CD4-positive, CD25-positive, alpha-beta regulatory T cell (primary cell): Measurements from ENCODE around the gene IRS1. TPM values are rescaled to one million over a fixed set of nuclear protein-coding genes. Genes with fewer than 3 reads are reported as not detected.

ENCODE experiments used
- ATAC-seq, 2 donors: fragments of 150-1000 bp; cut with Tn5 transposase; one replicate each; pipeline ENCODE4 v1.10.0; 2021; ENCODE audit warnings: low read depth in 2 of 2, moderate number of reproducible peaks in 2 of 2, moderate library complexity in 1 of 2
- DNase-seq, 3 donors: peaks; one replicate each; pipeline versions ENCODE4 v3.0.0 to v3.0.0-alpha.2; 2012 to 2022; ENCODE audit warnings: mixed read lengths in 1 of 3
- H3K27ac ChIP-seq: one replicate; pipeline ENCODE4 v1.7.0; 2013; ENCODE audit warnings: mild to moderate bottlenecking, low read length; ENCODE audit not compliant: insufficient read depth, poor library complexity, severe bottlenecking
- H3K27me3 ChIP-seq: one replicate; pipeline ENCODE4 v1.7.0; 2013; ENCODE audit warnings: low read length; ENCODE audit not compliant: control insufficient read depth, insufficient read depth
- H3K36me3 ChIP-seq: one replicate; pipeline ENCODE4 v1.7.0; 2013; ENCODE audit warnings: mild to moderate bottlenecking, low read length, moderate library complexity; ENCODE audit not compliant: control insufficient read depth, insufficient read depth
- H3K4me1 ChIP-seq: 2 replicates; pipeline ENCODE4 v1.7.0; 2013; ENCODE audit warnings: mild to moderate bottlenecking, low read length; ENCODE audit not compliant: insufficient read depth, control insufficient read depth, poor library complexity, severe bottlenecking
- H3K4me3 ChIP-seq: one replicate; pipeline ENCODE4 v1.7.0; 2013; ENCODE audit warnings: low read depth, mild to moderate bottlenecking, low read length, moderate library complexity
- H3K9me3 ChIP-seq, 2 experiments: 1 replicate in 1 of 2; 2 replicates in 1 of 2; pipeline ENCODE4 v1.7.0; 2013; ENCODE audit warnings: low read length in 2 of 2, mild to moderate bottlenecking in 1 of 2, moderate library complexity in 1 of 2; ENCODE audit not compliant: control insufficient read depth in 2 of 2
- H3K27ac Mint-ChIP-seq, 3 donors: one replicate each; pipeline ENCODE4 v1.8.0; 2020 to 2022; ENCODE audit warnings: mild to moderate bottlenecking in 3 of 3, mixed read lengths in 3 of 3, moderate library complexity in 2 of 3
- H3K27me3 Mint-ChIP-seq: one replicate; pipeline ENCODE4 v1.8.0; 2022; ENCODE audit warnings: mild to moderate bottlenecking, mixed read lengths
- H3K36me3 Mint-ChIP-seq: one replicate; pipeline ENCODE4 v1.8.0; 2020; ENCODE audit warnings: mixed read lengths
- H3K4me1 Mint-ChIP-seq, 4 donors: one replicate each; pipeline ENCODE4 v1.8.0; 2020 to 2022; ENCODE audit warnings: mixed read lengths in 4 of 4, mild to moderate bottlenecking in 1 of 4
- H3K4me3 Mint-ChIP-seq, 4 donors: one replicate each; pipeline ENCODE4 v1.8.0; 2020 to 2022; ENCODE audit warnings: mild to moderate bottlenecking in 4 of 4, mixed read lengths in 4 of 4, moderate library complexity in 3 of 4
- H3K9me3 Mint-ChIP-seq, 7 donors: one replicate each; pipeline ENCODE4 v1.8.0; 2020 to 2022; ENCODE audit warnings: mixed read lengths in 7 of 7, mild to moderate bottlenecking in 3 of 7, moderate library complexity in 2 of 7
- polyA plus RNA-seq, 4 donors: library from polyadenylated mRNA; unstranded; fragments of 300-500 nt; fragmentation: Illumina TruSeq; gene quantifications; one replicate each; pipeline ENCODE4 v1.2.3, GENCODE V29; 2021
- total RNA-seq: library from RNA; stranded (reverse); gene quantifications from one replicate; pipeline ENCODE4 v1.2.3, GENCODE V29; 2022

Gene IRS1
- total and polyA plus RNA-seq, 5 donors from 2014 or later, result 0.05 to 3.5 (median 0.15) TPM; not detected in 1

GRCh38 chr2:226727251-226727650 is 72.4 kb downstream of the IRS1 start:
- no peak overlapping the region for H3K4me3 Mint-ChIP-seq
- no peak for DNase-seq
- Histone ChIP-seq H3K9me3 (no peaks in the 10 kb centered on the region), H3K36me3 (no peaks in the 10 kb centered on the region), H3K4me3 (no peak overlapping the region), H3K27ac (no peak overlapping the region), H3K4me1 (no peaks in the 10 kb centered on the region), H3K27me3 (no peaks in the 10 kb centered on the region)
- H3K4me1 Mint-ChIP-seq, result peaks cover 0 to 2% (median 0%) of the 10 kb centered on the region in 4 donors
- no peak overlapping the region for H3K27ac Mint-ChIP-seq
- ATAC-seq, result no peak
- no peaks in the 10 kb centered on the region for H3K36me3 Mint-ChIP-seq
- H3K9me3 Mint-ChIP-seq, result peaks cover 0 to 5% (median 0%) of the 10 kb centered on the region in 7 donors
- no peaks in the 10 kb centered on the region for H3K27me3 Mint-ChIP-seq

- Histone ChIP-seq H3K9me3 (no peaks in the 10 kb centered on the region), H3K27ac (no peak overlapping the region), H3K36me3 (no peaks in the 10 kb centered on the region), H3K4me1 (no peaks in the 10 kb centered on the region), H3K4me3 (no peak overlapping the region), H3K27me3 (no peaks in the 10 kb centered on the region)
- no peak overlapping the region for H3K4me3 Mint-ChIP-seq
- no peak overlapping the region for H3K27ac Mint-ChIP-seq
- DNase-seq, result no peak
- ATAC-seq, result no peak
- no peaks in the 10 kb centered on the region for H3K27me3 Mint-ChIP-seq
- H3K36me3 Mint-ChIP-seq, result no peaks in the 10 kb centered on the region
- peaks cover 0 to 5% (median 0%) of the 10 kb centered on the region in 7 donors for H3K9me3 Mint-ChIP-seq
- H3K4me1 Mint-ChIP-seq, result peaks cover 0 to 2% (median 0%) of the 10 kb centered on the region in 4 donors
Observed at GRCh38 chr2:226726546-226726945, 73.1 kb downstream of the IRS1 start.

GRCh38 chr2:226725126-226725860 is 74.3 kb downstream of the IRS1 start:
- Histone ChIP-seq H3K27ac (no peak overlapping the region), H3K4me1 (no peaks in the 10 kb centered on the region), H3K4me3 (no peak overlapping the region), H3K27me3 (no peaks in the 10 kb centered on the region), H3K9me3 (no peaks in the 10 kb centered on the region), H3K36me3 (no peaks in the 10 kb centered on the region)
- H3K36me3 Mint-ChIP-seq, result no peaks in the 10 kb centered on the region
- H3K4me3 Mint-ChIP-seq, result no peak overlapping the region
- ATAC-seq, result no peak
- H3K27ac Mint-ChIP-seq, result peak overlapping the region in 1 of 3 donors; percentile 69
- peaks cover 0 to 5% (median 0%) of the 10 kb centered on the region in 7 donors for H3K9me3 Mint-ChIP-seq
- no peak for DNase-seq
- peaks cover 0 to 2% (median 0%) of the 10 kb centered on the region in 4 donors for H3K4me1 Mint-ChIP-seq
- peaks cover 7% of the 10 kb centered on the region for H3K27me3 Mint-ChIP-seq

DNA sequence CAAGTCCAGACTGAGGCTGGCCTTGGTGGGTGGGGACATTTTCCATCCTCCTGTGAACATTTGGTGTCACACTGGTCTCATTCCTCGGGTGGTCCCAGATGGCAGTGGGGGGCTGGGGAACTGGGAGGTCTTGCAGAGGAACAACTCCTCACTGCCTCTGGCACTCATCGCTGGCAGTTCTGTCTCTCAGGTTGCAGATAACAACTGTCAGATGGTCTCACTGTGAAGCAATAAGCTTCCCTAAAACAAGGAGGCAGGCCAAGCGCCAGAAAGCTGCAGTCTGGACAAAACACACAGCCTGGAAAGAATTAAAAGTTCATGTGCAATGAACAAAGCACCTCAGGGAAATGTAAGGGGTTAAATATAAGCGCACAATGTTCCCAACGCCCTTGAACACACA is 78.1 kb downstream of the IRS1 start:
- H3K9me3 ChIP-seq, result no peaks in the 10 kb centered on the region
- no peaks in the 10 kb centered on the region for H3K4me1 ChIP-seq
- peaks cover 0 to 2% (median 0%) of the 10 kb centered on the region in 4 donors for H3K4me1 Mint-ChIP-seq
- H3K27me3 ChIP-seq, result peaks cover 3% of the 10 kb centered on the region
- H3K27ac Mint-ChIP-seq, result no peak overlapping the region
- no peak for DNase-seq
- H3K4me3 Mint-ChIP-seq, result no peak overlapping the region
- peaks cover 0 to 5% (median 0%) of the 10 kb centered on the region in 7 donors for H3K9me3 Mint-ChIP-seq
- peaks cover 8% of the 10 kb centered on the region for H3K27me3 Mint-ChIP-seq
- no peak overlapping the region for H3K27ac ChIP-seq
- no peaks in the 10 kb centered on the region for H3K36me3 ChIP-seq
- H3K36me3 Mint-ChIP-seq, result no peaks in the 10 kb centered on the region
- no peak for ATAC-seq
- no peak overlapping the region for H3K4me3 ChIP-seq

DNA sequence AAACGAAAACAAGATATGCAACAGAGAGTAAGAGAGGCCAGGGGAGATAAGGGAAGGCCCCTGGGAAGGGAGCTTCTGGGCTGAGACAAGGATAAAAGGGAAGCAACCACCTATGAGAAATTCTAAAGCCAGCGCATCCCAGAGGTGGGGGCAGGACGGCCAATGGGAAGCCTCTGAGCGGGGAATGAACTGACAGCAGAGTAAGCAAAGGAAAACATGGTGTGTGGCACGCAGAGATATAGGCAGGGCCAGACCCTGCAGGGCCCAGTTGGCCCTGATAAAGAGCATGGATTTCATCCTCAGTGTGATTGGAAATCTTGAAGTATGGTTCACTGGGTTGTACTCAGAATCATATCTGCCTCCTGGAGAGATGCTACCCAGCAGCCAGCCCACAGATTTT is 78.7 kb downstream of the IRS1 start:
- Mint-ChIP-seq H3K9me3 (peaks cover 0 to 4% (median 0%) of the 10 kb centered on the region in 7 donors), H3K27ac (no peak overlapping the region), H3K4me1 (peaks cover 0 to 2% (median 0%) of the 10 kb centered on the region in 4 donors), H3K4me3 (no peak overlapping the region), H3K36me3 (no peaks in the 10 kb centered on the region), H3K27me3 (peaks cover 8% of the 10 kb centered on the region)
- Histone ChIP-seq H3K9me3 (no peaks in the 10 kb centered on the region), H3K27ac (no peak overlapping the region), H3K36me3 (no peaks in the 10 kb centered on the region), H3K4me1 (no peaks in the 10 kb centered on the region), H3K4me3 (no peak overlapping the region), H3K27me3 (peaks cover 3% of the 10 kb centered on the region)
- DNase-seq (no peak), ATAC-seq (no peak)

- H3K9me3 ChIP-seq, result no peaks in the 10 kb centered on the region
- no peaks in the 10 kb centered on the region for H3K4me1 ChIP-seq
- Mint-ChIP-seq H3K27me3 (peaks cover 12% of the 10 kb centered on the region), H3K36me3 (no peaks in the 10 kb centered on the region), H3K27ac (no peak overlapping the region), H3K9me3 (no peaks in the 10 kb centered on the region), H3K4me3 (no peak overlapping the region), H3K4me1 (no peaks in the 10 kb centered on the region)
- H3K27me3 ChIP-seq, result peaks cover 3% of the 10 kb centered on the region
- DNase-seq (no peak), ATAC-seq (no peak)
- no peak overlapping the region for H3K27ac ChIP-seq
- H3K36me3 ChIP-seq, result no peaks in the 10 kb centered on the region
- H3K4me3 ChIP-seq, result no peak overlapping the region
Observed at GRCh38 chr2:226717719-226718118, 81.9 kb downstream of the IRS1 start.

DNA sequence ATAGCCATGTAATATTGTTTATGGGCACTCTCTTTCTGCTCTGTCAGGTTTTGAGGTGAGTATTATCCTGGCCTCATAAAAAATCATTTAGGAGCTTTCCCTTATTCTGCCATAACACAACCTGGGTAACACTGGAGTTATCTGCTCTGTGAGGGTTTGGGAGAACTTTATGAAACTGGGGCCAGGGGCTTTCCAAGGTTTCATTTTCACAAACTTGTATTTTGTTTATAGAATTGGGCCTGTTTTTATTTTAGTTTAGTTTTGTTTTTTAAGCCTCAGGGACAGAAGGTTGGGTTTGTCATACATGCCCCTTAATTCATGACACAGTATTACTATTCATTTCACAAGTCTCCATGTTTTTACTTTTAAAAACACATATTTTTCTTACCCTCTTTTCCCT is 83.5 kb downstream of the IRS1 start:
- no peak for DNase-seq
- Mint-ChIP-seq H3K4me3 (no peak overlapping the region), H3K9me3 (no peaks in the 10 kb centered on the region), H3K36me3 (no peaks in the 10 kb centered on the region), H3K4me1 (no peaks in the 10 kb centered on the region), H3K27ac (no peak overlapping the region), H3K27me3 (peaks cover 12% of the 10 kb centered on the region)
- H3K27ac ChIP-seq, result no peak overlapping the region
- no peak overlapping the region for H3K4me3 ChIP-seq
- H3K36me3 ChIP-seq, result no peaks in the 10 kb centered on the region
- no peak for ATAC-seq
- peaks cover 3% of the 10 kb centered on the region for H3K27me3 ChIP-seq
- H3K9me3 ChIP-seq, result no peaks in the 10 kb centered on the region
- H3K4me1 ChIP-seq, result no peaks in the 10 kb centered on the region

DNA sequence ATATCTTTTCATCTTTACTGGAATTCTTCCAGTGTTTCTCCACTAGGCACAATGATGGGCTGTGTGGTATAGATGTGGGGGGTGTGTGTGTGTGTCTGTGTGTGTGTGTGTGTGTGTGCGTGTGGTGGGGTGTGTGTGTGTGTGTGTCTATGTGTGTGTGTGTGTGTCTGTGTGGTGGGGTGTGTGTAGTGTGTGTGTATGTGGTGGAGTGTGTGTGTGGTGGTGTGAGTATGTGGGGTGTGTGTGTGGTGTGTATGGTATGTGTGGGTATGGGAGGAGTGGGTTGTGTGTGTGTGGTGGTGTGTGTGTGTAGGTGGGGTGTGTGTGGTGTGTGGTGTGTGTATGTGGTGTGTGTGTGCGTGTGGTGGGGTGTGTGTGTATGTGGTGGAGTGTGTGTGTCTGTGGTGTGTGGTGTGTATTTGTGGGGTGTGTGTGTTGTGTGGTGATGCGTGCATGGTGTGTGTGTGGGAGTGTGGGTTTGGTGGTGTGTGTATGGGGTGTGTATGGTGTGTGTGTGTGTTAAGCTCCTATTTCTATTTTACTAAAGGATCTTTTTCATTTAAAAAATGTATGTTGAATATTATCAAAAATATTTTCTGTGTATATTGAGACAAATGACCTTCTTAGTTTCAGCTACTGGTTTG is 84.2 kb downstream of the IRS1 start:
- ATAC-seq, result no peak
- Histone ChIP-seq H3K27ac (no peak overlapping the region), H3K4me1 (no peaks in the 10 kb centered on the region), H3K4me3 (no peak overlapping the region), H3K9me3 (no peaks in the 10 kb centered on the region), H3K27me3 (peaks cover 3% of the 10 kb centered on the region), H3K36me3 (no peaks in the 10 kb centered on the region)
- DNase-seq, result no peak
- H3K36me3 Mint-ChIP-seq, result no peaks in the 10 kb centered on the region
- no peak overlapping the region for H3K27ac Mint-ChIP-seq
- H3K4me1 Mint-ChIP-seq, result no peaks in the 10 kb centered on the region
- H3K4me3 Mint-ChIP-seq, result no peak overlapping the region
- H3K9me3 Mint-ChIP-seq, result no peaks in the 10 kb centered on the region
- peaks cover 7% of the 10 kb centered on the region for H3K27me3 Mint-ChIP-seq
